ENCODE data around the gene FOXC1.

- TF ChIP-seq, protein P1, sequence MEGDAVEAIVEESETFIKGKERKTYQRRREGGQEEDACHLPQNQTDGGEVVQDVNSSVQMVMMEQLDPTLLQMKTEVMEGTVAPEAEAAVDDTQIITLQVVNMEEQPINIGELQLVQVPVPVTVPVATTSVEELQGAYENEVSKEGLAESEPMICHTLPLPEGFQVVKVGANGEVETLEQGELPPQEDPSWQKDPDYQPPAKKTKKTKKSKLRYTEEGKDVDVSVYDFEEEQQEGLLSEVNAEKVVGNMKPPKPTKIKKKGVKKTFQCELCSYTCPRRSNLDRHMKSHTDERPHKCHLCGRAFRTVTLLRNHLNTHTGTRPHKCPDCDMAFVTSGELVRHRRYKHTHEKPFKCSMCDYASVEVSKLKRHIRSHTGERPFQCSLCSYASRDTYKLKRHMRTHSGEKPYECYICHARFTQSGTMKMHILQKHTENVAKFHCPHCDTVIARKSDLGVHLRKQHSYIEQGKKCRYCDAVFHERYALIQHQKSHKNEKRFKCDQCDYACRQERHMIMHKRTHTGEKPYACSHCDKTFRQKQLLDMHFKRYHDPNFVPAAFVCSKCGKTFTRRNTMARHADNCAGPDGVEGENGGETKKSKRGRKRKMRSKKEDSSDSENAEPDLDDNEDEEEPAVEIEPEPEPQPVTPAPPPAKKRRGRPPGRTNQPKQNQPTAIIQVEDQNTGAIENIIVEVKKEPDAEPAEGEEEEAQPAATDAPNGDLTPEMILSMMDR (IDR thresholded peaks at IDR 0.05; ENCODE audit: low read depth, low read length, missing input control), result no peak
- no peak for TF ChIP-seq YY1 (IDR thresholded peaks at IDR 0.05)
- TF ChIP-seq GABPA (IDR thresholded peaks at IDR 0.05 in 1 of 2, conservative IDR thresholded peaks at IDR 0.05 in 1 of 2), result no peak
- TF ChIP-seq TAF1 (conservative IDR thresholded peaks at IDR 0.05), result no peak
Observed at GRCh38 chr6:1619673-1620503, 10.2 kb downstream of the FOXC1 start.
